ENCODE results near the gene GGN. TPM values are rescaled to one million over a fixed set of nuclear protein-coding genes. Genes with fewer than 3 reads are reported as not detected.
A peak's percentile ranks its signal among the peaks of the same experiment; 100 is the strongest.

Gene GGN
- total RNA-seq, 1 experiment from 2014 or later = 1.5 TPM

- no peak overlapping the region for H4K5ac ChIP-seq (ENCODE audit: insufficient read length, low read depth, low read length)
- Mint-ChIP-seq H3K36me3 (ENCODE audit: insufficient read depth in 1 of 3, low read depth in 3 of 3) (peaks cover 16 to 38% (median 31%) of the 10 kb centered on the region in 3 experiments; a peak in 6 of 7 replicates), H3K27me3 (ENCODE audit: low read depth) (peaks cover 4% of the 10 kb centered on the region; the same call in 1 of the 2 replicates), H3K9me3 (no peaks in the 10 kb centered on the region), H3K4me3 (no peak overlapping the region), H3K27ac (no peak overlapping the region), H3K4me1 (peaks cover 20 to 30% of the 10 kb centered on the region in 2 experiments)
- H3K27ac ChIP-seq (ENCODE audit: insufficient read length, low read depth, low read length) = no peak overlapping the region
- H3K18ac ChIP-seq (ENCODE audit: insufficient read length, low read depth, low read length) = no peak overlapping the region
- H4K20me1 ChIP-seq (ENCODE audit: control insufficient read depth, insufficient read depth, insufficient read length) = no peaks in the 10 kb centered on the region
- no peaks in the 10 kb centered on the region; the same call in 1 of the 2 replicates for H3K4me1 ChIP-seq (ENCODE audit: insufficient read depth, low read length)
- no CpG with 5 or more reads among the region's 40 CpGs for WGBS (ENCODE audit: extremely low coverage, insufficient read length, low lambda C conversion rate)
- no peak overlapping the region for H2BK20ac ChIP-seq (ENCODE audit: low read depth, low read length, poor library complexity, severe bottlenecking)
- H3K14ac ChIP-seq (ENCODE audit: insufficient read depth, low read length) = no peak overlapping the region
- no peak overlapping the region for H2BK5ac ChIP-seq (ENCODE audit: insufficient read length, low read length)
- H3K56ac ChIP-seq (ENCODE audit: insufficient read length, low read depth, low read length) = no peak overlapping the region
- TF ChIP-seq, protein P1, sequence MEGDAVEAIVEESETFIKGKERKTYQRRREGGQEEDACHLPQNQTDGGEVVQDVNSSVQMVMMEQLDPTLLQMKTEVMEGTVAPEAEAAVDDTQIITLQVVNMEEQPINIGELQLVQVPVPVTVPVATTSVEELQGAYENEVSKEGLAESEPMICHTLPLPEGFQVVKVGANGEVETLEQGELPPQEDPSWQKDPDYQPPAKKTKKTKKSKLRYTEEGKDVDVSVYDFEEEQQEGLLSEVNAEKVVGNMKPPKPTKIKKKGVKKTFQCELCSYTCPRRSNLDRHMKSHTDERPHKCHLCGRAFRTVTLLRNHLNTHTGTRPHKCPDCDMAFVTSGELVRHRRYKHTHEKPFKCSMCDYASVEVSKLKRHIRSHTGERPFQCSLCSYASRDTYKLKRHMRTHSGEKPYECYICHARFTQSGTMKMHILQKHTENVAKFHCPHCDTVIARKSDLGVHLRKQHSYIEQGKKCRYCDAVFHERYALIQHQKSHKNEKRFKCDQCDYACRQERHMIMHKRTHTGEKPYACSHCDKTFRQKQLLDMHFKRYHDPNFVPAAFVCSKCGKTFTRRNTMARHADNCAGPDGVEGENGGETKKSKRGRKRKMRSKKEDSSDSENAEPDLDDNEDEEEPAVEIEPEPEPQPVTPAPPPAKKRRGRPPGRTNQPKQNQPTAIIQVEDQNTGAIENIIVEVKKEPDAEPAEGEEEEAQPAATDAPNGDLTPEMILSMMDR (conservative IDR thresholded peaks at IDR 0.05) = no peak
- H3K23me2 ChIP-seq (ENCODE audit: insufficient read length, low read depth, low read length, poor library complexity, severe bottlenecking) = peaks cover 35% of the 10 kb centered on the region
- H3K9ac ChIP-seq (ENCODE audit: extremely low read depth, insufficient read length, low read length) = no peak overlapping the region
- peak; percentile 76 for DNase-seq
- no peak overlapping the region for H2BK15ac ChIP-seq (ENCODE audit: low read depth, low read length)
- no peak overlapping the region for H3K23ac ChIP-seq (ENCODE audit: insufficient read length, low read depth, low read length)
- H2AFZ ChIP-seq (ENCODE audit: low read length) = no peak overlapping the region
- no peaks in the 10 kb centered on the region for H3K27me3 ChIP-seq (ENCODE audit: insufficient read depth, low read length)
- no peak overlapping the region for H2BK120ac ChIP-seq (ENCODE audit: low read depth, low read length, poor library complexity, severe bottlenecking)
- no peak overlapping the region for H4K91ac ChIP-seq (ENCODE audit: insufficient read length, low read depth, low read length)
- no peak overlapping the region for H4K8ac ChIP-seq (replicated peaks; ENCODE audit: insufficient read length, low read depth, low read length)
- H3K79me1 ChIP-seq (ENCODE audit: insufficient read depth, low read depth, low read length, poor library complexity, severe bottlenecking) = no peaks in the 10 kb centered on the region
- H3K79me2 ChIP-seq (ENCODE audit: insufficient read depth, low read length) = no peaks in the 10 kb centered on the region; the same call in 1 of the 2 replicates
- no peak overlapping the region for H3K4me2 ChIP-seq (ENCODE audit: insufficient read depth, insufficient read length, low read length)
- H2AK5ac ChIP-seq (ENCODE audit: insufficient read length, low read length) = no peak overlapping the region
- no peak overlapping the region for H3K4ac ChIP-seq (ENCODE audit: low read depth, low read length)
- H3T11ph ChIP-seq (ENCODE audit: low read length) = no peak overlapping the region
- no peak overlapping the region for H2BK12ac ChIP-seq (ENCODE audit: insufficient read length, low read depth, low read length)
- no peaks in the 10 kb centered on the region for H3K9me3 ChIP-seq (ENCODE audit: control insufficient read depth, low read depth, low read length)
Measured at GRCh38 chr19:38385804-38386257, 2.0 kb downstream of the GGN start.

Measured in H9 (cell line).